Measurements from ENCODE around the gene CCDC27.

- TF ChIP-seq GATA2 (IDR thresholded peaks at IDR 0.05; ENCODE audit: low read depth, low read length) (no peak), GATA3 (IDR thresholded peaks at IDR 0.05; ENCODE audit: low read depth, low read length) (no peak)
Measured at GRCh38 chr1:3749512-3749911, 2.7 kb upstream of the CCDC27 start.

All from SH-SY5Y (cell line).